ENCODE measurements around the gene HSPG2.

HSPG2 gene

DNA sequence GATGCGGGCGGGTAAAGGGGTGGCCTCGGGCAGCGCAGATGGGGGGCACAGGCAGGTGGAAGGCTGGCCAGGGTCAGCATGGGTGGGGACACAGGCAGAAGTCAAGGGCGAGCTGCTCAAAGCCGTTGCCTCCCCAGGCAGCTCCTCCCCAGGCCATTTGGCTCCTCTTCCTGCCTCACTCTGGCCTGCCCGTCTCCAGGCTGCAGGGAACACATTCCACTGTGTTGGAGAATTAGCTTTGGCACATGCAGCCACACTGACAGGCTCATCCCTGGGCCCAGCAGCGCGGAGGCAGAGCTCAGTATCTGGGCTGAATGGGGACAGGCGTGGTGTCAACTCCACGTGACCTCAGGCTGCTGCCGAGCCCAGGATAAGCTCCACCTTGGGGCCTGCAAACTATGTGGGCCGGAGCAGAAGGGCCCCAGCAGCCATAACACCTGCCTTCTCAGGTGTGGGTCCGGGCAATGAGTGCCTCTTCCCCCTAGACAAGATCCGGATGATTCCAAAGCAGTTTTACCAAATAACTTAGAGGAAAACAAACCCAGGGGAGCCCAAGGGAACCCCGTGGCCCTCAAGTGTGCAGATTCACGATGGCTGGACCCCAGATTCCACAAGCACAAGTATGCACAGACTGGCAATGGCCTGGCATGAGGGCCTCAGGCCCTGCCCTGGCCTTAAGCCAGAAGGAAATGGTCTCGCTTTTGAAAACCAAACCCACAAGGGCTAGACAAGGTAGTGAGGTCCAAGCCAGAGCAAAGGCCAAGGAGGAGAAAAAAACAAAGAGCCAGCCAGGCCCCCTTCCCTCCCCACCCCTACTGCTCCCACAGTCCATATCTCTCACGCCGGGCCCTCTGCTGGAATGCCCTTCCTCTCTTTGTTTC is 40.2 kb downstream of the HSPG2 start:
- DNase-seq, result no peak

DNA sequence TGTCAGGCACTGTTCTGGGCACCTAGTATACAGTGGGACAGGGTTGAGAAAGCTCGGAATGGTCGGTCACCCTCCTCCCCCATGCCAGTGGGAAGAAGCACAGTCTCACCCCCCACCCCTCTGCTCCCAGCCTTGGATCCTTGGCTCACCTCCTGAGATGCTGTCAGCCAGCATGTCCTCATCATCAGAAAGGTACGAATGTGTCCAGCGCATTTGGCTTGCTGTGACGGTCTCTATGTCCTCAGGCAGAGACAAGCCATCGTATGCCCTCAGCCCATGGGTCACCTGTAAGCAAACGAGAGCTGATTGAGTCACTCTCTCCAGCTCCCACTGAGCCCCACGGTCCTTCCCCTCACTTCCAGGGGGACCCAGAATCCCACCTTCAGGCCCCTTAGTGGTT is 41.1 kb downstream of the HSPG2 start:
- no peak for DNase-seq

DNA sequence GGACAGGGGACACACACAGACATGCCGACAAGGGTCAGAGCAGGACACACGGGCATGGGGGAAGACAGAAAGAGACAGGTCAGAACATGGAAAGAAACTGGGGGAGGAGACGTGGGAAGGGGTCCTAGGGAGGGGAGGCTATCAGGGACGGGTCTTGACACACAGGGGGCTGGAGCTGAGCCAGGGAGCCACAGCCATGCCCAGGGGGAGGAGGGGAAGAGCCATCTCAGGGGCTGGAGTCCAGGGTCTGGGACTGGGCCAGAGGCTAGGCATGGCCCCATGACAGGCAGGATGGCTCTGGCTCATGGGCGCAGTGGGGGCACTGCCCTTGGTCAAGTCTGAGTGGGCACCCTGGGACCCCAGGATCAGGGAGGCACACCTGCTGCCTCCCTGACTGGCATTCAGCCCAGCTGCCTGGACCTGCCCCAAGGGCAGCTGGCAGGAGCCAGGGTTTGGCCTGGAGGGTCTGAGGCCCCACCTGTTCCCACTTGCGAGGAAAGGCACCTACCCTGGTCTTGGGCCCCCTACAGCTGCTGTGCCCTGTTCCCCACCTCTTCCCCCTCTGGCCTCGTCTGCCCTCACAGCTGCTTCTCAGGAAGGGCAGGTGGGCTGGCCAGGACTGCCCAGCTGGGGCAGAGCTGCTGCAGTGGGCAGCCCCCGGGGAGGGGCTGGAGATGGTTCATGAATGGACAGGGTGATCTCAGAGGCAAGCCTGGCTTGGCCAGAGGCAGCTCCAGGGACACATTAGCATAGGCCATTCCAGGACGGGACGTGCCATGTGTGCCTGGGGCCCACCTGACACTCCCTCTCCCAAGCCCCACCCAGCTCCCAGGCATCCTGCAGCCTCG is 42.9 kb downstream of the HSPG2 start:
- peak; percentile 86 for DNase-seq

DNA sequence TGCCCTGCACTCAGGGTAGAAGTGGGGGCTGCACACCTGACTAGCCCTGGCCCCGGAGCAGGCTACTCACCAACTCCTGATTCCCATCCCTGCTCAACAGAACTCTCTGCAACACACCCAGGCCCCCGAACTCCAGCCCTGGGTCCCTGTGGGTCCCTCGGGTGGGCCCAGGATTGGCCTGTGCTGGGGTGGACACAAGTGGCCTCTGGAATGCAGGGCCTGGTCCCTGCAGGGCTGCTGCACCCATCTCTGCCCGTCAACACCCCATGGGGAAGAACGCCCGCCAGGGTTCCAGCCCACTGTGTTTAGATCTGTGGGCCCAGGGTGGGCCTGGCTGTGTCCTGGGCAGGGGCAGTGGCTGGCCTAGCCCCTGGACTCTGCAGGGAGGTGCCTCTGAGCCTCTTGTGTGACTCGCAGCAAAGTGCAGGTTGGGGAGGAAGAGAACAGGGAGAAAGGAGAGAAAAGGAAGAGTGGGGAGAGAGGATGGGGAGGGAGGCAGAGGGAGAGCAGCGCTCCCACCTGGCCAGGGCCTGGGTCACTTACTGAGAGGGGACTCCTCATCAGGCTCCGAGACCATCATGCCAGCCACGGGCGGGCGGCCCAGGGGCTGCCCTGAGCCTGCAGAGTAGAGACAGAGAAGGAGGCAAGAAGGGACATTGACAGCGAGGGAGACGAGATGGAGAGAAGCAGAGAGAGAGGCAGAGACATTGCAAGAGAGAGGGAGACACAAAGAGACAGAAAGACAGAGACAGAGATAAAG is 43.9 kb downstream of the HSPG2 start:
- no peak for DNase-seq

DNA sequence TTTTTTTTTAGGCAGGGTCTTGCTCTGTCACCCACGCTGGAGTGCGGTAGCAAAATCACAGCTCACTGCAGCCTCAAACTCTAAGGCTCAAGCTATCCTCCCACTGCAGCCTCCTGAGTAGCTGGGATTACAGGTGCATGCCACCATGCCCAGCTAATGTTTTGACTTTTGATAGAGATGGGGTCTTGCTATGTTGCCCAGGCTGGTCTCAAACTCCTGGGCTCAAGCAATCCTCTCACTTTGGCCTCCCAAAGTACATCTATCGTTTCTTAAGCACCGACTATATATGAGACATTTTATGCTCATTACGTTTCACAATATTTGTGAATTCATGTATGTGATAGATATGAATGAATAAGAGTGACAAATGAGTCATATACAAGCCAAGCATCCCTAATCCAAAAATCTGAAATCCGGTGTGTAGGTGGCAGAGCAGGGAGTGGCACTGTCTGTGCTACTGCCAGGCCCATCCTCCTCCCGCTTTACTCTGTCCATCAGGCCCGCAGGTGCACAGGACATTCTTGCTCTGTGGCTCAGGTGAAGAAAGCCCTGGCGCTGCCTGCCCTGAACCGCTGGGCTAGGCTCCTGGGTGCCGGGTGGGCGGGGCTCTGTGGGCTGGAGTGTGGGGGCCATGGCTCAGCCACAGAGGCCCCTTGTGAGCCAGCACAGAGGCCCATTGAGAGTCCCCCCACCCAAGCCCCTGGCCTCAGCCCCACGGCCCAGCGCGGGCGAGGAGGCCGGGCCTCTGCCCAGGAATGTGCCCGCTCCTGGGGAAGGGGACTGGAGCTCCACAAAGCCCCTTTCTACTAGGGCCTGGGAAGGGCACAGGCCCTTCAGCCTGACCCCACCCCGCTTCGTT is 45.3 kb downstream of the HSPG2 start:
- DNase-seq, result no peak

DNA sequence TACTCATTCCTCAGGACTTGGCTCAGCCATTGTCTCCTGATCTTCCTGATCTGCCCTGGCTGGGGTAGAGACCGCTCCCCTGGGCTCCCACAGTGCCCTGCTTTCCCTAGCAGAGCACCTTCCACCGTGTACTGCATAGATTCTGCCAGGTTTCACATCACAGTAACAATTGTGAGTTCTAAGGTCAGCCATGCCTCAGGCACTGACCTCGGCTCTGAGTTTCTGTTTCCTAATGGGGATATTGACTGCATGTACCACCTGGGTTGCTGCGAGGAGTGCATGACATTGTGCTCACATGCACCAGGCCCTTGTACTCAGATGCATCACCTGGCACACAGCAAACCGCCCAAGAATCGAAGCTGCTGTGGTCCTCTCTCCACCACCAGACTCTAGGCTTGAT is 46.0 kb downstream of the HSPG2 start:
- DNase-seq, result no peak

DNA sequence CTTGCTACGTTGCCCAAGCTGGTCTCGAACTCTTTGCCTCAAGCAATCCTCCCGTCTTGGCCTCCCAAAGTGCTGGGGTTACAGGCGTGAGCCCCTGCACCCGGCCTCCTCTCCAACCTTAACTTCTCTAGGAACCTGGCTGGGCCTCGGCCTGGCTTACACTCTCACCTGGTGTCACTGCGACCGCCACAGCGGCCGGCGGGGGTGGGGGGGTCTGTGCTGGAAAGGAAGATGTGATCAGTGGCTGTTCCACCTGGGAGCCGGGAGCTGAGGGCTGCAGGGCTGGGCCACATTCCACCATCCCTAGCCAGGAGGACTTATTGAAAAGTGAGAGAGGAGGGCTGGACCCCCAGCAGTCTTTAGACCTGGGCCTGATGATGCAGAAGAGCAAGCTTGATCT is 48.6 kb downstream of the HSPG2 start:
- DNase-seq, result no peak

DNA sequence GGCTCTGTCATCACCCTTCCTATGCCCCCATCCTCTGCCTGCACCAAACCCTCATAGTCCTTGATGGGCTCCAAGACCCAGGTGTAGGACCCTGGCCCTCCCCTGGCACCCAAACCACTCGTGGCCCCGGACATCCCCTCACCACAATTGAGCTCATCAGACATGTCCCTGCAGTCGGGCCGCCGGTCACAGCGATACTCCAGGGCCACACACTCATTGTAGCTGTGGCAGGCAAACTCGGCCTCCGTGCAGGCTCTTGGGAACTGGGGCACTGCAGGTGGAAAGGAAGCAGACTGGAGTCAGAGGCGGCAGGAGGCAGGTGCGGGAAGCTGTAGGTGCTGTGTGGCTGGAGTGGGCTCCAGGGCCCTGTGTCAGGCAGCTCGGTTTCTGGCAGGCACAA is 49.3 kb downstream of the HSPG2 start:
- no peak for DNase-seq

DNA sequence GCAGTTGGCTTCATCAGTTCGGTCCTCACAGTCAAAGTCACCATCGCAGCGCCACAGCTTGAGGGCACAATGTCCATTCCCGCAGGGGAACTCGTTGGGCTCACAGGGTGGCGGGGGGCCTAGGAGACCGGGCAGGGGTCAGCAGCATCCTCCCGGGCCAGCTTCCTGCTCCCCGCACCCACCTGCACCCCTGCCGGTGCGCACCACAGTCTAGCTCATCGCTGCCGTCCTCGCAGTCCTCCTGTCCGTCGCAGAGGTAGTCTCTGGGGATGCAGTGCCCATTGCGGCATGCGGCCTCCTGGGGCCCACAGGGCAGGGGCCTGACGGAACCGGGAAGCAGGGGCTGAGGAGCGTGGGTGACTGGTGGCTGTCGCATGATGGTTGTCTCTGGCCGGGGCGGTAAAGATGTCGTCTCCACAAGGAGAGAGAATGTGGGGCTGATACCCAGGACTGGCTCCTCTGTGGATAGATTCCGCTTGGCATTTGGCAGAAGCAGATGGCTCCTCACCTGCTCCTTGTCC is 49.8 kb downstream of the HSPG2 start:
- DNase-seq, result no peak

DNA sequence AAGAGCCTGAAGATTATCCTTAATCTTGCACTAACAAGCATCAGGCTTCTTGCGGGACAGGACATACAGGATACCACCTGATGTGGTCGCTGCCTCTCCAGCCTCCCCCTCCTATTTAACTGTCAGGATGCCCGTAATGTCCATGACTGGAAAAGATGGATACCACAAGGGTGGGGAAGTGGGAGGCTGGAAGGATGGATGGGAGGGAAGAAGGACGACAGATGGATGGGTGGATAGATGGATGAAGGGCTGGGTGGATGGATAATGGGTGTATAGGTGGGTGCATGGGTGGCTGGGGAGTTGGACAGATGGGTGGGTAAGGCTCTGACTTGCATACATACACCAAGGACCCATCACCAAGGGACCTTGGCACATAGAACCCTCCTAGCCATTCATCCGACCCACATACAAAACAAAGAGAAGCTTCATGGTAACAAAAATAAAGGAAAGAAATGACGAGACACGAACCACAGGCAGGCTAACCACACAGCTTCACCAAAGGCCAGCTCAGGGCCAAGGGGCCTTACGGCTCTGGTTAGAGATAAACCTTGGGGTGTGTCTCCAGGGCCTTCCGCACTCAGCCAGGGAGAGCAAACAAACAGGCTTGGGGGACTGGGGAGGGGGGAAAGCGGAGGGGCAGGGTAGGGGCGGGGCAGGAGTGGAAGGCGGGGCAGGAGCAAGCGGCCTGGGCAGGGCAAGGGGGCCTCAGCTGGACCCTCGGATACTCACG is 50.5 kb downstream of the HSPG2 start:
- DNase-seq, result no peak

DNA sequence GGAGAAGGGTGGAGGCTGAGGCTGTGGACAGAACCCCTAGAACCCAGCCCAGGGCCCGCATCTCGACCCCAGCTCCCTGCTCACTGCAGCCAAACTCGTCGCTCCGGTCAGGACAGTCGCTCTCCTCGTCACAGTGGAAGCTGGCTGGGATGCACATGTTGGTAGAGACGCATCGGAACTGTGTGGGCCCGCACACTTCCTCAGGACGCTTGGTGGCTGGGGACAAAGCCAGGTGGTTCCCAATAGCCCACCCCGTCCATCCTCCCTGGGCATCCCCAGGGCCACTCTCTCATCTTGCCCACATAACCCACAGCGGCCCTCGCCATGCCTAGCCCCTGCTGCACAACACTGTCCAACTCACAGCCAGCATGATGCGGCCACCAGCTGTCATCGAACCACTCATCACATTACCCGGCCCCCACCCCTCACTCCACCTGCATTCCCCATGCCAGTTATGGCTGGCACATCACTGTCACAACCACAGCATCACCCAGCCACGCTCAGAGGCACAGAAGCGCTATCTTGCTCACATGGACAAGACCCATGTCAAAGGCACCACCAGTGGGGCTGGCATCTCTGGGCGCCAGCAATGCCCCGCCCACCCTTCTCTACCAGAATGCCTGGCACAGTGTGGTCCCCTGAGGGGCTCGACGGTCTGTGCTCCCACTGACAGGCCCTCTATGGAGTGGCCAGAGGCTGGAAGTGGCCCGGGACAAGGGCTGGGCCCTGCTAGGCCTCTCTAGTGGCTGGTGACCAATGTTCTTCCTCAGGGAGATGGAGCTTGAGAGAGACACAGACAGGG is 51.7 kb downstream of the HSPG2 start:
- DNase-seq, result no peak

DNA sequence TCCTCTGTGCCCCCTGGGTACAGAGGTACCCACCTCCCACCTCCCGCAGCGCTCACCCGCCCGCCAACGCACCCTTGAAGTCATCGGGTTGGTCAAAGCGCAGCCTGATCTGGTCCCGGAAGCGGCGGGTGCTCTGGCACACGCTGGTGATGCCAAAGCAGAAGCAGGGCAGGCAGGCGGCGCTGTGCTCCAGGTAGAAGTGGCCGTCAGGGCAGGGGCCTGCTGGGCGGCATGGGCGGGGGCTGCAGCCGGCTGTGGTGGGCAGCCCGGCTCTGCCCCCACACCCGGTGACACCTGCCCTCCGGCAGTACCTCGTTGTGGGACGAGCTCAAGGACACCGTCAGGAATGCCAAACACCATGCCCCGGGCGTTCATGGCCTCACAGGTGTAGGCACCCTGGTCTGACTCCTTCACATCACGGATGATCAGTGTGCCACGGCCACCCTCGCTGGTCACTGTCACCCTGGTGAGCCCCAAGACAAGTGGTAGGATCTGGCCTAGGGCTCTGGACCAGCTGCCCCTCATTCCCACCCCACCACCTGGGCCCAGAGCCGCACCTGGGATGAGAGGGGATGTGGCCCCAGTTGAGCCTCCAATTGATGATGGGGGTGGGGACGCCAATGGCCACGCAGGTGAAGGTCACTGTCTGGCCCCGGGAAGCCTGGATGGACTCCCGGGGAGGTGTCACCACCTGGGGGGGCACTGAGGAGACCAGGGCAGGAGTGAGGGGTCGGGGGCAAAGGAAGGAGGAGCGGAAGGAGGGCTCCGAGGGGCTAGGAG is 52.5 kb downstream of the HSPG2 start:
- DNase-seq, result no peak

DNA sequence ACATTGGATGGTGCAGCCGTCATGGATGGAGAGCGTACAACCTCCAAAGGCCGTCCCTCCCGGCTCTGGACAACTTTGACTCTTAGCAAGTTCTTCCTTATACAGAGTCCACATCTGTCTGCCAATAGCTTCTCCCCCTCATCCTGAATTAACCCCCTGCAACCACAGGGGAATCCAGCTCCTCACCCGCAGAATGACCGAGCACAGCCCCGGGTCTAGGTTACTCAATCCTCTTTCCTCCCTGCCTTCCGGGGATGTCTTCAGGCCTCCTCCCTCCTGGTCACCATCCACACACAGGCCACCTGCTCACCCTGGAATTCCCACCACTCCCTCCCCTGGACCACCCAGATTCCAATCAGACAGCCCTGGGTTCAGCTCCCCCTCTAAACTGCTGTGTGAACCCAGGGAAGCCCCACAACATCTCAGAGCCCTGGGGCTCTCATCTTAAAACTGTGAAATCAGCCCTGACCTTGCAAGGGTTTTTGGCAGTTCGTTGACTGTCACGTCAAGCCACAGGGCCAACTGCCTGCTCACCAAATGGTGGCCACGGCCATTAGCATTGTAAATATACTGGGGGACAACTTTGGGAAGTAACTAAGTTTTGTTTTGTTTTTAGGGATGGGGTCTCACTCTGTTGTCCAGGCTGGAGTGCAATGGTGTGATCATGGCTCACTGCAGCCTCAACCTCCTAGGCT is 54.2 kb downstream of the HSPG2 start:
- no peak for DNase-seq

DNA sequence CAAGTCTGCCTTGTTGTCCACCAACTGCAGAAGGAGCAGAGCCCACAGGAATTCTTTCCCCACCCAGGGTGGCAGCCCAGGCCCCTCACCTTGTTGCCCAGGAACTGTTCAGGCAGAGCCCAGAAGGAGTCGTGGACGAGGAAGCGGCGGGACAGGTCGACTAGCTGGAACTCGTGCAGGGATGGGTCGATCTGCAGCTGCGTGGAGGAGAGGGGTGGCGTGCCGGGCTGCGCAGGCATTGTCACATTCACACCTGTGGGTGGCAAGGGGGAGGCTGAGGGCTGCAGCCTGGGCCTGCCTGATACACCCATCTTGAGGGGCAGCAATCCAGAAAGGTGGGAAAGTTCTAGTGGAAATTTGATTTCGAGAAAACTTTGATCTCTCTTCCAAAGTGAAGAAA is 55.9 kb downstream of the HSPG2 start:
- DNase-seq, result no peak

DNA sequence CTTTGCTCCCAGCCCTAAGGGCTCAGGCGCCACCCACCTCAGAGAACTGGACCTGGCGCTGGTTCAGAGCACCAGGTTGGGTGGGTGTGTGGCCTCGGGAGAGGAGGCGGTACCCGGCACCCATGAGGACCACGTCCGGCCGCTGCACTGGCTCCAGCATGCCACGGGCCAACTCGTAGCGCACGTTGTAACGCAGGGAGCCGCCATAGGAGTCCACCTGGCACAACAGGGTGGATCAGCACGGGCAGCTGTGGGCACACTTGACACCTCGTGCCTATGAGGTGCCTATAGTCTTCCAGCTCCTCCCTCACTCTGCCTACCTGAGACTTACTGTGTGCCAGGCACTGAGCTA is 56.5 kb downstream of the HSPG2 start:
- no peak for DNase-seq

DNA sequence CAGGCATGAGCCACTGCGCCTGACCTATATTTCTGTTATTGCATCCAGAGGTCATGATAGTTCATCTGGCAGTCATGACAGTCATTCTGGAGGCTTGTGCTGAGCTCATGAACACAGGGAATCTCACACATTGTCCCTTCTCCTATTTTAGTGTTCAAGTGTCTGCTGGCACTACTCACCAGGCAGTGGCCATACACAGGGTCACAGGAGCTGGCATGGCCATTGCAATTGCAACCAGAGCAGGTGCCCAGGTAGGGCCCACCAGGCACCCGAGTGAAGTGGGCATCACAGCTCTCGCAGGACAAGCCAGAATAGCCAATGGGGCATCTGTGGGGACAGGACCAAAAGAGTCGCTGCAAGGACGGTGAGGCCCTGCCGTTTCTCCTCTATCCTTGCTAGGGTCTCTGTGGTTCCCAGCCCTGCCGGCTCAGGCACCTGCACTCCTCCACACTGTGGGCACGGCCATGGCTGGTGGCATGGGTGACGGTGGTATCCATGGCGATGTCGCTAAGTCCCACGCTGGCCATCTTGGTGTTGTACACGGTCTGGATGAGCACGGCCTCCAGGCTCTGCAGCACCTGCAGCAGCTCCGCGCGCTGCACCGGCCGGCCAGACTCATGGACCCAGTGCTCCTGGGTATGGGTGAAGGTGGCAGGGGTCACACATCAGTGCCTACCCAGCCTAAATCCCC is 57.0 kb downstream of the HSPG2 start:
- no peak for DNase-seq

DNA sequence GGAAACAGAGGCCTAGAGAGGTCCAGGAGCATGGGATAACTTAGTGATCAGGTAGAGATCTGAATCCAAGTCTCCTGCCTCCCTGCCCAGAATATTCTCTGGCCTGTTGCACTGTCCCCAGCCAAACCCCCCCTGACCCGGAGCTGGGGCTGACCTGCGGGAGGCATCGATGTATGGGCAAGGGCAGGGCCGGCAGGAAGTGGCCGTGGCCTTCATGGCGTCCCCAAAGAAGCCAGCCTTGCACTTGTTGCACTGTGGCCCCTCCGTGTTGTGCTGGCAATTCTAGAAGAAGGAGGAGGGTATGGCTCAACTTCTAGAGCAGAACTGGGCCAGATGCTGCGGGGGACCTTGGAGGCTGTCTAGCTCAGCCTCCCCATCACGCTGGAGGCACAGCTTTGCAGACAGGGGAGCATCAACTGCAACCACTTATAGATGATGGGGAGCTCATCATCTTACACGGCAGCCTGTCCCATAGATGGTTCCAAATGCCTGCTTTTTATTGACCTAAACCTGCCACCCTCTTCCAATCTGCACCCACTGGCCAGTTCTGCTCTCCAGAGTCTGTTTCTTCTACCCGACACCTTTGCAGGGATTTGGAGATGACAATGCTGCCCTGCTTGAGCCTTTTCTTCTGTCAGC is 58.2 kb downstream of the HSPG2 start:
- DNase-seq, result no peak

Data from NCI-H1092 treated with DMSO at 0.1 percent for 48 hours (cell line).